GM10248 (cell line): ENCODE results near the gene ZFAND3.
A peak's percentile ranks its signal among the peaks of the same experiment; 100 is the strongest.

ENCODE experiments used
- CTCF ChIA-PET: fragments of 300-600 bp; sonication (Branson Sonifier 250); formaldehyde crosslinking; extraction: SDS; loops from one replicate; lab custom pipeline; 2021; ENCODE audit warnings: antibody characterized with exemption; lab: Yijun Ruan, JAX
- POLR2A ChIA-PET: fragments of 350-650 bp; sonication (Branson Sonifier 250); formaldehyde crosslinking; extraction: SDS; loops from one replicate; lab custom pipeline; 2020; ENCODE audit warnings: antibody characterized with exemption; lab: Yijun Ruan, JAX
- DNase-seq: peaks from one replicate; pipeline ENCODE4 v3.0.0; 2012; ENCODE audit errors: extremely low spot score
- CTCF ChIP-seq: IDR thresholded peaks from 2 replicates; pipeline ENCODE4 v1.5.1; 2012; ENCODE audit warnings: mild to moderate bottlenecking, low read depth; ENCODE audit errors: extremely low read depth, missing control alignments, control extremely low read depth

The ZFAND3 gene

GRCh38 chr6:38161331-38161730 lies 341.8 kb downstream of the ZFAND3 start:
- DNase-seq, result no peak
- POLR2A ChIA-PET, result no interaction called here
- CTCF ChIA-PET, result no interaction called here
- TF ChIP-seq CTCF, result no peak

- peak; percentile 22 for DNase-seq
- ChIA-PET CTCF (no interaction called here), POLR2A (no interaction called here)
- TF ChIP-seq CTCF, result no peak
These were observed 342.4 kb downstream of the ZFAND3 start for GRCh38 chr6:38161754-38162492.

- TF ChIP-seq CTCF, result no peak
- no peak for DNase-seq
- POLR2A ChIA-PET, result no interaction called here
- CTCF ChIA-PET, result no interaction called here
These were observed 343.1 kb downstream of the ZFAND3 start for GRCh38 chr6:38162493-38163185.

- no peak for TF ChIP-seq CTCF
- POLR2A ChIA-PET, result no interaction called here
- DNase-seq, result no peak
- CTCF ChIA-PET, result interaction anchor here (1.4 kb wide), 2 partner anchors 13 to 97 kb away, joined by 3 read pairs; no protein-coding TSS in a partner anchor
These were observed 343.9 kb downstream of the ZFAND3 start for GRCh38 chr6:38163186-38164130.

- DNase-seq, result no peak
- ChIA-PET POLR2A (no interaction called here), CTCF (interaction anchor here (1.4 kb wide), 2 partner anchors 12 to 96 kb away, joined by 3 read pairs; no protein-coding TSS in a partner anchor)
- no peak for TF ChIP-seq CTCF
These were observed 344.6 kb downstream of the ZFAND3 start for GRCh38 chr6:38164131-38164481.

- DNase-seq, result no peak
- CTCF ChIA-PET, result interaction anchor here (1.4 kb wide), 2 partner anchors 12 to 96 kb away, joined by 3 read pairs; no protein-coding TSS in a partner anchor
- no peak for TF ChIP-seq CTCF
- POLR2A ChIA-PET, result no interaction called here
These were observed 345.2 kb downstream of the ZFAND3 start for GRCh38 chr6:38164671-38165108.
